ENCODE data around the gene HS6ST1. TPM values are rescaled to one million over a fixed set of nuclear protein-coding genes. Genes with fewer than 3 reads are reported as not detected.

The HS6ST1 gene
- polyA plus RNA-seq, 1 donor (not counting 4 experiments of a cell fraction or from before 2014, with no cell fraction given), result 6.3 TPM

DNA sequence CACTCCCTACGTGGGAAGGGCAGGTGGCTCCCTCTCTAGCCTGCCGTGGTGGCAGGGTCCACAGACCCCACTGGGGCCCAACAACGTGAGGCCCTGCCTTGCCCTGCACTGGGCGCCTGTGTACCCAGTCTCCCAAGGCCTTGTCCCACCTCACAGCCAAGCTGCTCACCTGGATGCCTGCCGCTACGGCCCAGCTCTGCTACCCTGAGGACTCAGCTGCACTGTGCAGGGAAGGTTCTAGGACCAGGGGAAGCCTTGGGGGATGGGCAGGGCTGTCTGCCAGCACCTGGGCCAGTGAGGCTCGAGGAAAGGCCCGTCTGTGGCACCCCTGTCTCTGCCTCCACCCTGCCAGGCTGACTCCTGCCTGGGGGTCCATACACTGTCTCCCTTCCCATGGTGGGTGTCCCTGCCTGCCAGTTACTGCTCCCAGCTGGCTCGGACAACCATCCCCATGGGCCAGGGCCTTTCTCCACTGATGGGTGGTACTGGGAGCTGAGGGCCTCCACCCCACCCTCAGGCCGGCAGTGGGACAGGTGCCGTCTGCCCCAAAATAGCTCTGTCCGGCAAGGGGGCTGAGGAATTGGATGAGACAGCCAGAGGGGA, 33.2 kb downstream of the HS6ST1 start:
- H3K79me2 ChIP-seq (ENCODE audit: control insufficient read depth, insufficient read depth, low read length), result peaks cover 33% of the 10 kb centered on the region
- no peaks in the 10 kb centered on the region for H3K27me3 ChIP-seq (ENCODE audit: control insufficient read depth, extremely low read depth, insufficient read depth, low read length)
- no peaks in the 10 kb centered on the region for H4K20me1 ChIP-seq (ENCODE audit: control insufficient read depth, extremely low read depth, insufficient read depth, low read length)
- dilution Hi-C loops (cut with MboI; ENCODE audit: extremely low pct_ligation_motif_present, low sequenced_read_pairs), result no loop called here
- no peak overlapping the region for H3K27ac ChIP-seq (ENCODE audit: control insufficient read depth, insufficient read depth, low read length)
- TF ChIP-seq, protein P1, sequence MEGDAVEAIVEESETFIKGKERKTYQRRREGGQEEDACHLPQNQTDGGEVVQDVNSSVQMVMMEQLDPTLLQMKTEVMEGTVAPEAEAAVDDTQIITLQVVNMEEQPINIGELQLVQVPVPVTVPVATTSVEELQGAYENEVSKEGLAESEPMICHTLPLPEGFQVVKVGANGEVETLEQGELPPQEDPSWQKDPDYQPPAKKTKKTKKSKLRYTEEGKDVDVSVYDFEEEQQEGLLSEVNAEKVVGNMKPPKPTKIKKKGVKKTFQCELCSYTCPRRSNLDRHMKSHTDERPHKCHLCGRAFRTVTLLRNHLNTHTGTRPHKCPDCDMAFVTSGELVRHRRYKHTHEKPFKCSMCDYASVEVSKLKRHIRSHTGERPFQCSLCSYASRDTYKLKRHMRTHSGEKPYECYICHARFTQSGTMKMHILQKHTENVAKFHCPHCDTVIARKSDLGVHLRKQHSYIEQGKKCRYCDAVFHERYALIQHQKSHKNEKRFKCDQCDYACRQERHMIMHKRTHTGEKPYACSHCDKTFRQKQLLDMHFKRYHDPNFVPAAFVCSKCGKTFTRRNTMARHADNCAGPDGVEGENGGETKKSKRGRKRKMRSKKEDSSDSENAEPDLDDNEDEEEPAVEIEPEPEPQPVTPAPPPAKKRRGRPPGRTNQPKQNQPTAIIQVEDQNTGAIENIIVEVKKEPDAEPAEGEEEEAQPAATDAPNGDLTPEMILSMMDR (optimal IDR thresholded peaks at IDR 0.05 in 1 of 3, IDR thresholded peaks at IDR 0.05 in 1 of 3, conservative IDR thresholded peaks at IDR 0.05 in 1 of 3; ENCODE audit: extremely low read depth in 1 of 3, insufficient read depth in 2 of 3, low read length in 3 of 3), result no peak
- TF ChIP-seq EZH2 (IDR thresholded peaks at IDR 0.05; ENCODE audit: low read length), result no peak
- DNase-seq (ENCODE audit: low read depth, low spot score) (no peak), FAIRE-seq (no peak)
- no peak overlapping the region for H3K9ac ChIP-seq (ENCODE audit: control insufficient read depth, extremely low read depth, insufficient read depth, low read length)
- H3K4me1 ChIP-seq (ENCODE audit: control insufficient read depth, extremely low read depth, insufficient read depth, low read length), result no peaks in the 10 kb centered on the region
- H2AFZ ChIP-seq (ENCODE audit: control insufficient read depth, low read length), result no peak overlapping the region
- H3K9me1 ChIP-seq (ENCODE audit: control insufficient read depth, extremely low read depth, insufficient read depth, low read length), result no peaks in the 10 kb centered on the region
- H3K9me3 ChIP-seq (ENCODE audit: control insufficient read depth, low read depth, low read length), result peaks cover 1% of the 10 kb centered on the region
- no peak overlapping the region for H3K4me2 ChIP-seq (ENCODE audit: control insufficient read depth, extremely low read depth, insufficient read depth, low read depth, low read length)
- no peak overlapping the region for H3K4me3 ChIP-seq (ENCODE audit: control insufficient read depth in 2 of 3, extremely low read depth in 1 of 3, insufficient read depth in 2 of 3, low read depth in 1 of 3, low read length in 3 of 3)
- peaks cover 0 to 6% of the 10 kb centered on the region in 2 experiments for H3K36me3 ChIP-seq (ENCODE audit: control insufficient read depth in 2 of 2, extremely low read depth in 1 of 2, insufficient read depth in 2 of 2, low read length in 2 of 2)

DNA sequence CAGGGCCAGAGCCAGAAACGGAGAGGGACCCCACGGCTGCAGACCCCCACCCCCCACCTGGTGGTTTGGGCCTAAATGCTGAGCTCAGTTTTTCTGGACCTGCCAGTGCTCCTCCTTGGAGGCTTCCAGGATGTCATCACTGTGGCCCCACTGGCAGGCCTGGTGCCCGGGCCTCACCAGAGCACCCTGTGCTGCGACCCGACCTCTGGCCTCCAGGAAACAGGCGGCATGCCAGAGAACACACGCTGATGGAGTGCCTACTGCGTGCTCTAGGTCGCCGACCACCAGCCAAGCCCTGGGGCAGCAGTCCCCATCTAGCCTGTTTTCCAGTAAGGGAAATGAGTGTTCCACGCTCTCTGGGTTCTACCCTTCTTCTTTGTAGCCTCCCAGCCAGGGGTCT, 33.8 kb downstream of the HS6ST1 start:
- Histone ChIP-seq H3K79me2 (ENCODE audit: control insufficient read depth, insufficient read depth, low read length) (peaks cover 29% of the 10 kb centered on the region), H3K4me2 (ENCODE audit: control insufficient read depth, extremely low read depth, insufficient read depth, low read depth, low read length) (no peak overlapping the region), H3K36me3 (ENCODE audit: control insufficient read depth in 2 of 2, extremely low read depth in 1 of 2, insufficient read depth in 2 of 2, low read length in 2 of 2) (peaks cover 0 to 6% of the 10 kb centered on the region in 2 experiments), H4K20me1 (ENCODE audit: control insufficient read depth, extremely low read depth, insufficient read depth, low read length) (no peaks in the 10 kb centered on the region), H2AFZ (ENCODE audit: control insufficient read depth, low read length) (no peak overlapping the region), H3K9me1 (ENCODE audit: control insufficient read depth, extremely low read depth, insufficient read depth, low read length) (no peaks in the 10 kb centered on the region), H3K9me3 (ENCODE audit: control insufficient read depth, low read depth, low read length) (no peaks in the 10 kb centered on the region), H3K27me3 (ENCODE audit: control insufficient read depth, extremely low read depth, insufficient read depth, low read length) (no peaks in the 10 kb centered on the region), H3K9ac (ENCODE audit: control insufficient read depth, extremely low read depth, insufficient read depth, low read length) (no peak overlapping the region), H3K27ac (ENCODE audit: control insufficient read depth, insufficient read depth, low read length) (no peak overlapping the region), H3K4me3 (ENCODE audit: control insufficient read depth in 2 of 3, extremely low read depth in 1 of 3, insufficient read depth in 2 of 3, low read depth in 1 of 3, low read length in 3 of 3) (no peak overlapping the region), H3K4me1 (ENCODE audit: control insufficient read depth, extremely low read depth, insufficient read depth, low read length) (no peaks in the 10 kb centered on the region)
- dilution Hi-C loops (cut with MboI; ENCODE audit: extremely low pct_ligation_motif_present, low sequenced_read_pairs), result no loop called here
- no peak for FAIRE-seq
- TF ChIP-seq EZH2 (IDR thresholded peaks at IDR 0.05; ENCODE audit: low read length), result no peak
- TF ChIP-seq, protein P1 (optimal IDR thresholded peaks at IDR 0.05 in 1 of 3, IDR thresholded peaks at IDR 0.05 in 1 of 3, conservative IDR thresholded peaks at IDR 0.05 in 1 of 3; ENCODE audit: extremely low read depth in 1 of 3, insufficient read depth in 2 of 3, low read length in 3 of 3), result no peak
- no peak for DNase-seq (ENCODE audit: low read depth, low spot score)
